NCI-H187 (cell line): Measurements from ENCODE around the gene UNG.

Experiments
- DNase-seq, 2 experiments: peaks; one replicate each; lab custom pipeline; 2025; lab: John Stamatoyannopoulos, UW

Gene UNG

GRCh38 chr12:109089683-109090082 lies 7.7 kb upstream of the UNG start:
- DNase-seq, result no peak

- no peak for DNase-seq
Measured at GRCh38 chr12:109092497-109093021, 4.8 kb upstream of the UNG start.

GRCh38 chr12:109093022-109093918 lies 4.1 kb upstream of the UNG start, which contains the start of gene ALKBH2:
TSS of gene ALKBH2 (minus strand) at chr12:109093472. CDS start at chr12:109092786, 686 bp downstream.
- peak; percentile 88 to 95 for DNase-seq

GRCh38 chr12:109097140-109097434 lies 310 bp upstream of the UNG start:
- no peak for DNase-seq

- DNase-seq, result peak in 1 of 2 experiments; percentile 58
Measured at GRCh38 chr12:109098183-109098604, 797 bp downstream of the UNG start.

- DNase-seq, result no peak
Measured at GRCh38 chr12:109098651-109099050, 1.3 kb downstream of the UNG start.

GRCh38 chr12:109099431-109100020 lies 2.1 kb downstream of the UNG start:
- DNase-seq, result no peak

GRCh38 chr12:109100741-109101140 lies 3.3 kb downstream of the UNG start:
- DNase-seq, result no peak

- DNase-seq, result no peak
Measured at GRCh38 chr12:109102491-109102890, 5.1 kb downstream of the UNG start.

GRCh38 chr12:109105176-109105575 lies 7.8 kb downstream of the UNG start:
- DNase-seq, result no peak

GRCh38 chr12:109109746-109110350 lies 12.5 kb downstream of the UNG start:
- no peak for DNase-seq

- DNase-seq, result no peak
Measured at GRCh38 chr12:109110988-109111495, 13.6 kb downstream of the UNG start.

- no peak for DNase-seq
Measured at GRCh38 chr12:109112720-109113465, 15.5 kb downstream of the UNG start.

- no peak for DNase-seq
Measured at GRCh38 chr12:109113661-109114321, 16.4 kb downstream of the UNG start.

- DNase-seq, result no peak
Measured at GRCh38 chr12:109114644-109115043, 17.2 kb downstream of the UNG start.

GRCh38 chr12:109115404-109115757 lies 18.0 kb downstream of the UNG start:
- no peak for DNase-seq

GRCh38 chr12:109115758-109116610 lies 18.6 kb downstream of the UNG start, which contains the start of gene ACACB:
TSS of gene ACACB (plus strand) at chr12:109116587. CDS start at chr12:109139406, 22,819 bp downstream.
- DNase-seq, result no peak

GRCh38 chr12:109116611-109116949 lies 19.2 kb downstream of the UNG start:
- DNase-seq, result no peak

GRCh38 chr12:109120095-109120494 lies 22.7 kb downstream of the UNG start:
- no peak for DNase-seq

GRCh38 chr12:109120557-109120956 lies 23.2 kb downstream of the UNG start:
- no peak for DNase-seq
